ENCODE data around the gene GRM1.

GRM1 gene

GRCh38 chr6:146472918-146473317, 444.1 kb downstream of the GRM1 start:
- H3K4me3 ChIP-seq (ENCODE audit: low read depth, low read length), result no peak overlapping the region
- TF ChIP-seq, protein P1, sequence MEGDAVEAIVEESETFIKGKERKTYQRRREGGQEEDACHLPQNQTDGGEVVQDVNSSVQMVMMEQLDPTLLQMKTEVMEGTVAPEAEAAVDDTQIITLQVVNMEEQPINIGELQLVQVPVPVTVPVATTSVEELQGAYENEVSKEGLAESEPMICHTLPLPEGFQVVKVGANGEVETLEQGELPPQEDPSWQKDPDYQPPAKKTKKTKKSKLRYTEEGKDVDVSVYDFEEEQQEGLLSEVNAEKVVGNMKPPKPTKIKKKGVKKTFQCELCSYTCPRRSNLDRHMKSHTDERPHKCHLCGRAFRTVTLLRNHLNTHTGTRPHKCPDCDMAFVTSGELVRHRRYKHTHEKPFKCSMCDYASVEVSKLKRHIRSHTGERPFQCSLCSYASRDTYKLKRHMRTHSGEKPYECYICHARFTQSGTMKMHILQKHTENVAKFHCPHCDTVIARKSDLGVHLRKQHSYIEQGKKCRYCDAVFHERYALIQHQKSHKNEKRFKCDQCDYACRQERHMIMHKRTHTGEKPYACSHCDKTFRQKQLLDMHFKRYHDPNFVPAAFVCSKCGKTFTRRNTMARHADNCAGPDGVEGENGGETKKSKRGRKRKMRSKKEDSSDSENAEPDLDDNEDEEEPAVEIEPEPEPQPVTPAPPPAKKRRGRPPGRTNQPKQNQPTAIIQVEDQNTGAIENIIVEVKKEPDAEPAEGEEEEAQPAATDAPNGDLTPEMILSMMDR (IDR thresholded peaks at IDR 0.05; ENCODE audit: low read depth, low read length, missing control alignments), result no peak
- no peak for DNase-seq (ENCODE audit: low read depth)

- no peak for DNase-seq (ENCODE audit: low read depth)
- TF ChIP-seq, protein P1 (IDR thresholded peaks at IDR 0.05; ENCODE audit: low read depth, low read length, missing control alignments), result no peak
- H3K4me3 ChIP-seq (ENCODE audit: low read depth, low read length), result no peak overlapping the region
These were observed 452.7 kb downstream of the GRM1 start for GRCh38 chr6:146481527-146481926.

DNA sequence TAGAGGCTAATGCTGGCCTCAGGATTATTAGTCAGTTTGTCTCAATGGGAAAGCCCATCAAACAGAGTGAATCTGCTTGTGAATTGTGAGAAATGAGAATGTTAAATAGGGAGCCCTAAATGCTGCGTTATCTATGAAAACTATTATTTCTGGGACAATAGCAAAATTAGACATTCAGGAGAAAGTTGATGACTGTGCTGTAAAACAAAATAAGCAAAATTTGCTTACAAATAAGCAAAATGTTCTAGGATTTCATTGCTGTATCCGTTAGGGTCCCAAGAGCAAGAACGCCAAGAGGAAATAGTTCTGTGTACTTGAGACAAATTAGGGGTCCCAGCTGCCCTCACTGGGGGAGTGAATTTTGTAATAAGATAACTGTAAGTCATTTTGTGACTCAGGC, 455.5 kb downstream of the GRM1 start:
- H3K4me3 ChIP-seq (ENCODE audit: low read depth, low read length), result no peak overlapping the region
- DNase-seq (ENCODE audit: low read depth), result no peak
- TF ChIP-seq, protein P1 (IDR thresholded peaks at IDR 0.05; ENCODE audit: low read depth, low read length, missing control alignments), result no peak

Data from GM12864 (cell line).